Activated CD4-positive, CD25-positive, alpha-beta regulatory T cell treated with anti-CD3 and anti-CD28 coated beads, Interleukin-2, amount 50 U/mL, for 16 hours (primary cell): ENCODE data around the gene MRAS.
A peak's percentile ranks its signal among the peaks of the same experiment; 100 is the strongest.
"Not testable (repeated sequence)": the region's sequence is repeated elsewhere in the genome, so short reads cannot be mapped to it uniquely, and the experiment has no call there.

Source experiments
- DNase-seq: peaks from one replicate; pipeline ENCODE4 v3.0.0-alpha.2; 2020; ENCODE audit warnings: low read depth, low spot score

The MRAS gene

DNA sequence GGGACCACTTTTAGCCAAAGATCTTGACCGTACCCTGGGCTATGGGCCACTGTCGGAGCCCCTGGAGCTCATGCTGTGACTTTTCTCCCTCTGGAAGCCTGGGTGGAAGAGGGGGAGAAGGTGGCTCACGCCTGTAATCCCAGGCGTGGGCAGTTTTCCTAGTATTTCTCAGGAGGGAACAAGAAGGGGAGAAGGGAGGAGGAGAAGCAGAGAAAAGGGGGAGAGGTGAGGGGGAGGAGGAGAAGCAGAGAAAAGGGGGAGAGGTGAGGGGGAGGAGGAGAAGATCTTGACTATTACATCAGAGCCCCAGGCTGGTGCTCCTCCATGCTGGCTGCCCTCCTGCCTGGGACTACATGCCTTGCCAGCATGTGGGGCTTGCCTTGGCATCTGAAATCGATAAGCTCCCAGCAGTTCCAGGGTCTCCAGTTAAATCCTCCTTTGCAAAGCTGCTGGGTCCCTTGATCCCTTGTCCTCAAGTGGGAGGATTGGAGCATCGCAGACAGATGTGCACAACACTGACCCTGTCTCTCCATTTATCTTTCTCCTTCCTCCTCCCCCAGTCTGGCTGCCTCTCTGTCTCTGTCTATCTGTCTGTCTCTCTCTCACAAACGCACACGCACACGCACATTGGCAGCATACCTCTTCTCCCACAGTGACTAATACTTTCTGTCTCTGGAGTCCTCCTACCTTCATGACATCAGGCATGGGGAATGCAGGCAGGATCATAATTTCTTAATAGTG lies 41.6 kb downstream of the MRAS start:
- no peak for DNase-seq

GRCh38 chr3:138390582-138390932 lies 42.2 kb downstream of the MRAS start:
- DNase-seq, result no peak

GRCh38 chr3:138394156-138394555 lies 45.8 kb downstream of the MRAS start:
- no peak for DNase-seq

DNA sequence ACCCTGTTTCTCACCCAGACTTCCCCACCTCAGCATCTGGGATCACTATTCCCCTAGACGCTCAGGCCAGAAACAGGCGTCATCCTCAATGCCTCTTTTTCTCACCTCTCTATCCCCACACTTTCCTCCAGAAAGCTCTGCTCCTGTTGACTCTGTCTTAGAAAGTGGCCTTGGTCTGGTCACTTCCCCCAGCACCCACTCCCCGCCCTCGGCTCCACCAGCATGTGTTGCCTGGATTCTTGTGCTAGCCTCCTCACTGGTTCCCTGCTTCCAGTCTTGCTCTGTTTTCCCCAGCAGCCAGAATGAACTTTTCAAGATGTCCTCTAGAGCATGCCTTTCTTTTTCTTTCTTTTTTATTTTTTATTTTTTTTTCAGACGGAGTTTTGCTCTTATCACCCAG lies 46.3 kb downstream of the MRAS start:
- no peak for DNase-seq

- no peak for DNase-seq
Observed at GRCh38 chr3:138395865-138396751, 47.7 kb downstream of the MRAS start.

DNA sequence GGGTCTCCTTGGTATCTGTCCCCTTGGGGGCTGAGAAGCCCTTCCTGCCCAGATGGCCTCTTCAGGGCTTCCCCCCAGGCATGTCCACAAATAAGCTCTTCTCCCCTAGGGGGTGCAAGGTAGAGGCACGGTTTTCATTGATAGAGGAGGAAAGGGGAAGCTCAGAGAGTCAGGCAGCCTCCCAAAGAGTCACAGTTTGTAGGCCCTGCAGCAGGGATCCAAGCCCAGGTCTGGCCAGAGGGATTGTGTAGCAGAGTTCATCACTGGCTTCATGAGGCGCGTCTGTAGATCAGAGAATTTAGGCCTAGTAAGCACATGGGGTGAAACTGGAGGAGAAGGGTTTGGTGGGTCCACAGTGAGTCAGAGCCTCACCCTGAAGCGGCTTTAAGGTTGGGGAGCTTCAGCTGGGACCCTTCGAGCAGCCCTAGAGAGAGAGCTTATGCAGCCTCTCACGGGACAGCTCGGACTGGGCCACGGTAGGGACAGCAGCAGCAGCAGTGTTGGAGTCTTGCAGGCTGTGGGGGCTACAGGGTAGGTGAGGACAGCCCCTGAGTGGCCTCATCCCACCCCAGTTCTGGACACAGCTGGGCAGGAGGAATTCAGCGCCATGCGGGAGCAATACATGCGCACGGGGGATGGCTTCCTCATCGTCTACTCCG lies 48.5 kb downstream of the MRAS start:
- no peak for DNase-seq

GRCh38 chr3:138397983-138398382 lies 49.6 kb downstream of the MRAS start:
- no peak for DNase-seq

DNA sequence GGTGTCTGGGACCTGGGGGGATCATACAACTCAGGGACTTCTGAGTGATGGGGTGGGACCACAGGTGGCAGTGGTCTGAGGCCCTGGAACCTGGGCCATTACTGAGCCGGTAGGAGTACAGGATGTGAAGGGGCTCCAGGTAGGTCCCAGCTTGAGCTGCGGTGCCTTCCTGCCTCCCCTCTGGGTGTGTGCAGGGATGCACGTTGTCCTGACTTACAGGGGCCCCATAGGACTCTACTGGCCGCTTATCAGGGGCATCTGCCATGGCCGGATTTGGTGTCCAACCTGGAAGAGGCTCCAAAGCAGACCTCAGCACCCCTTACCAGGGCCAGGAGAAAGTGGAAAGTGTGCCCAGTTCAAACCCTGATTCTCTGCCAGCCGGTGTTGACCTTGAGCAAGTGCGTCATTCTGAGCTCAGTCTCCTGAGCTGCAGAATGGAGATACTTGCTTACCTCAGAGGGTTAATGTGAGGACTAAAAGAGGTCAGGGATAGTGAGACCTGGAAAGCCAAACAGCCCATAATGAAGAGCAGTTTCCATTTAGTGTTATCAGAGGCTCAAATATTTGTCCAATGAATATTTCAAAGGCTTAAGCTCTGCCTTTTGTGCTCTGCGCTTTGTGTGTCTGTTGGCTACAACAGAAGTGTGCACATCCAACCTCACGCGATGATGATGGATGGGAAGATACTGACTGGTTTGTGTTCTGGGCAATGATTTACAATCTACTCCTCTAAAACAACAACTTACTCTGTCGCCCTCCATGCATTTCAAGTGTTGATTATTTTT lies 50.6 kb downstream of the MRAS start:
- no peak for DNase-seq

DNA sequence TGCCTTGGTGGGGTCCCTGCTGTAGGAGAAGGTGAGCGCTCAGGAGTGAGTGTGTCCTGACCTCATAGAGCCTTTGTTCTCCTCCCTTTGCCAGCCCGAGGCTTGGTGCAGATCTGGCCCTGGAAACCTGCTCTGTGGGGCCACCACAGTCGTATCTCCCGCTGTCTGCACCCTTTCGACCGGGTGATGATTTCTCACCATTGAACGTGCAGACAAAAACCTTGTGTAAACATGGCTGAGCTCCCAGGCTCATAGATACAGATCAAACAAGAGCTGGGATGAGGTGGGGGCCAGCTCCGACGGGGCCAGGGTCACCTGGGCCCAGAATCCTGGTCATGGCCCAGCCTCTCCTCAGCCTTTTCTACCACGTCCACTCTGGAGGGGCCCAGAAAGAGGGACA lies 51.4 kb downstream of the MRAS start:
- no peak for DNase-seq

DNA sequence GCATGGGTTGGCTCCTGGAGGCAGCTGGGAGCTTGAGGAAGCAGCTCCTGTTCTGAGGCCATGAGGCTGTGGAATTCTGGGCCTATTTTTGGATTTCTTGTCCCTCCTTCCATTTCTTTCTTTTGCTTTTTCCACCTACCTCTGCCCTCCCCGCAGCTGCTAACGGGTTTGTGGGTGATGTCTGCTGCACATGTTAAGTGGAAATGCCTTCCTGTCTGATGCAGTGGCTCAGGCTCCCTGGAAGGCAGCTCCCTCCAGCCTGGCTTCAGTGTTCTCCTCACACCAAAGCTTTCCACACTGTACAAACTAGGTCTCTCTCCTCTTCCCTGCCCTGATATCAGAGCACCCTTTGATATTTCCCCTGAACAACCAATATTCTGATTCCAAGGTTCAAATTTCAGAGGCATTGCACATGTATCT lies 52.3 kb downstream of the MRAS start:
- DNase-seq, result no peak

GRCh38 chr3:138401834-138402233 lies 53.5 kb downstream of the MRAS start:
- DNase-seq, result no peak

- DNase-seq, result no peak
Observed at GRCh38 chr3:138404121-138404520, 55.7 kb downstream of the MRAS start.

- no peak for DNase-seq
Observed at GRCh38 chr3:138405001-138405400, 56.6 kb downstream of the MRAS start.

DNA sequence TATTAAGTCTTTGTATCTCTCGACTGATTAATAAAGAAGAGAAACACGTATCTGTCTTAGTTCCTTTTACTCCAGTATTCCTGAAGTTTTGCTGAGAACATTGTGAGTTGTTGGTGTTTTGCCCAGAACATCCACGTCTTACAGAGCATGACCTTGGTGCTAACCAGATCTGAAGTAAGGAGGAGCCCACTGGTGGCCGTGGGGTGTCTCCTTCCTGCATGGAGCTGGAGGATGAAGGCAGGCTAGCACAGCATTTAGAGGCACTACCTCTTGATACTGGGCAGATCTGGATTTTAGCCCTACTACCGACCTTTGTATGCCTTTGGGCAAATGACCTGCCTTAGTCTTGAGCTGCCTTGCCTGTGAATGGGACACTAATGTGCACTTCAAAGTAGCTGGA lies 57.1 kb downstream of the MRAS start:
- DNase-seq, result no peak

DNA sequence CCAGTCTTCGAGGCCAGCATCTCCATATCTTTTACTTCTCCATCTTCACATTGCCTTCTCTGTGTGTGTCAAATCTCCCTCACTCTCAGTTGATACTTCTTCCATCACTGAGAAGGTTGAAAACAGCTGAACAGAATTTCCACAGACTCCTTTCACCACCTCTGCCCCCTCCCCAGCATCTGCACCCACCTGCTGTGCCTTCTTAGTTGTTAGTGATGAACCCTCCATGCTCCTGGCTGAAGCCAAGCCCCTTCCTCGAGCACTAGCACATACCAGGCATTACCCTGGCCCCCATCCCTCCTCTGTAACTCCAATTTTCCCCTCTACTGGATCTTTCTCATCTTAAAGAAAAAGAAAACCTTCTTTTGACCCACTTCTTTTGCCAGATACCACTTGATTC lies 58.2 kb downstream of the MRAS start:
- DNase-seq, result no peak

- no peak for DNase-seq
Observed at GRCh38 chr3:138407236-138407907, 59.0 kb downstream of the MRAS start.

- DNase-seq, result no peak
Observed at GRCh38 chr3:138408751-138409570, 60.6 kb downstream of the MRAS start.

- no peak for DNase-seq
Observed at GRCh38 chr3:138412821-138413551, 64.6 kb downstream of the MRAS start.

GRCh38 chr3:138416236-138416635 lies 67.9 kb downstream of the MRAS start:
- DNase-seq, result not testable (repeated sequence)

- peak; percentile 25 for DNase-seq
Observed at GRCh38 chr3:138417559-138417982, 69.2 kb downstream of the MRAS start.
